Measurements from ENCODE around the gene MCTP1.

The MCTP1 gene

DNA sequence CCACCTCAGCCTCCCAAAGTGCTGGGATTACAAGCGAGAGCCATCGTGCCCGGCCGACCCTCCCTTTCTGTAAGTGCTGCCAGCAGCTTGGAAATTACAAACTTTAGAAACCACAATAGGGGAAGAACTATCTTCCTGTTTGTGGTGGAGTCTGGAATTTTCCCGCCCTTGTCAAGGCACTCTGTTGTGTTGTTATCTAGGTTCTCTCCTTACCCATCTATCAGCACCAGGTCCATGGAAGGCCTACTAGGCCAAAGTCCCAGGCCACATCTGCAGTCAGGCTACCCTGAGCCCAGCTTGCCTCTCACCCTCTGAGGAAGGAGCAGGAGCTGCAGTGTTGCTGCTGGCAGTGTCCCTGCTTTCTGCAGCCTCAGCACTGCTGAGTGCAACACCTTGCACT, 214.9 kb downstream of the MCTP1 start:
- peak; percentile 17 for DNase-seq

GRCh38 chr5:95069021-95069420, 215.9 kb downstream of the MCTP1 start:
- DNase-seq = no peak

DNA sequence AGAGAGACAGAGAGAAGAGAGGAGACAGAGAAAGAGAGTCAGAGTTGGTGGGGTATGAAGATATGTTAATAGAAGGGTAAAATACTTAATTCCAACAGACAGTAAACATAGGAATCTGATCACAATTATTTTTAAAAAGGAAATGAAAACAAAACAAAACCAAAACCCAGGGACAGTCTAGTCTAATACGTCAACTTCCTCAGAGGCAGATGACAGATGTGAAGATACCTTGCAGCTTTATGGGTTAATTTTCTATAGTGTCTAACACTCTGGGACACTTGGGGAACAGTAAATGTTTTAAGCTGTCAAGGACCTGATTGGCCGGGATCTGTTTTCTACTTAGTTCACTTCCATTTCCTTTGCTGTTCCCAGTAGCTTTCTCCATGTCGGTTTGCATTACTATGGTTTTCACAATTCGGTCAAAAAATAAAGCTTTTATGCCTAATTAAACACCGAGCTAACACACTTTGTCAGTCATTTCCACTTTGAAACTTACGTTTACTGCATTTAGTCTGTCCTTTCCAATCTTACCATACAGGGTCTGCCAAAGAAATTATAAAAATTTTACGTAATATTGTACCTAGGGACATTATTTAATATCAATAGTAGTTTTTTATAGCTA, 216.5 kb downstream of the MCTP1 start:
- peak; percentile 36 for DNase-seq

DNA sequence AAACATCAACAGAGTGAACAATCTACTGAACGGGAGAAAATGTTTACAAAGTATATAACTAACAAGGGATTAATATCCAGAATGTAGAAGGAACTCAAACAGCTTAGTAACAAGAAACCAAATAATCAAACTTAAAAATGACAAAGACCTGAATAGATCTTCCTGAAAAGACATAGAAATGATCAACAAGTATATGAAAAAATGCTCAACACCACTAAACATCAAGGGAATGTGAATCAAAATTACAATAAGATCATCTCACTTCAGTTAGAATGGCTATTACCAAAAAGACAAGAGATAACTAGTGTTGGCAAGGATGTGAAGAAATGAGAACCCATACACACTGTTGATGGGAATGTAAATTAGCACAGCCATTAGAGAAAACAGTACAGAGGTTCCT, 218.8 kb downstream of the MCTP1 start:
- DNase-seq = no peak

DNA sequence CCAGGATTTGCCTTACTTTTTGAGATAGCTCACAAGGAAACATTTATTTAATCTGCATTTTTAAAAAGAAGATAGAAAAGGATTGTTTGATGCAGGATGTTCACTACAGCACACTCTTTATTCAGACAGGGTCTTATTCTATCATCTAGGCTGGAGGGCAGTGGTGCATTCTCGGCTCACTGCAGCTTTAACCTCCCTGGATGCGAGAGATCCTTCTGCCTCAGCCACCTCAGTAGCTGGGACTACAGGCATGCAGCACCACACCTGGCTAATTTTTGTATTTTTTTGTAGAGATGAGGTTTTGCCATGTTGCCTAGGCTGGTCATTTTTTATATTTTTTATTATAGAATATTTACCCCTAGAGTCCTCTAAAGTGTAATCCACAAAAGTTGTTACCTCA, 221.4 kb downstream of the MCTP1 start:
- DNase-seq = no peak

DNA sequence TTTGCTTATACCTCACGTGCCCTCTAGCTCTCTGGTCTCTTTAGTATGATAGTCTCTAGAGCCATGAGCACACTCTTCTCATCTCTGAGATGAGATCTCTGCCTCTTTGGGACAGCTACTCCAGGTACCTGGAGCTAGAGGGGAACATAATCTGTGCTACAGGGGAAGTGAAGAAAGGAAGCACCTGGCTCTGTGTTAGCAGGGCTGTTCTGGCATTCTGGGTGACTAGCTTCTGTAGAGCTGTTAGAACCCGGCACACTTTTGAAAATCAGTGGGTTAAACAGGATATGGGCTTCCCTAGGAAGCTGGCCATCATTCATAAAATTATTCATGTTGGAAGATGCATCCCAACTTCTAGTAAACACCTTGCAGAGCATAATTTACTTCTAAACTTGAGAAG, 224.8 kb downstream of the MCTP1 start:
- DNase-seq = no peak

DNA sequence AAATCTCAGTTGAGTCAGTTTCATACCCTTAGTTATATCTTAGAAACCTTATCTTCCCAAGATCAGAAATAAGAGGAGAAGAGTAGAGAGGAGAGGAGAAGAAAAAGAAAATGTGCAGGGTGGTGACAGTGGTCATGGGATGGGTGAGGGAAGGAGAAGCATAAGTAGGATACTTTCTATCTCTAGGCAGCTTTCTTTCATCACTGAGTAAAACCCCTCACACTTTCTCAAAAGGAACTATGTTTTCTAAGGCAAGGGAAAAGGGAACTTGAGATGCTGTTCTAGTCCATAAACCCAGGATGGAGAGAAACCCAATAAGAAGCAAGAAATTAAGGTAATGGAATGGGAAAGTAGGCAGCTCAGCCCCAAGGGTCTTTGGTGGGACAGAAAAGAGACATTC, 225.3 kb downstream of the MCTP1 start:
- DNase-seq = no peak

- DNase-seq = peak; percentile 11
Measured at GRCh38 chr5:95057615-95058014, 227.3 kb downstream of the MCTP1 start.

DNA sequence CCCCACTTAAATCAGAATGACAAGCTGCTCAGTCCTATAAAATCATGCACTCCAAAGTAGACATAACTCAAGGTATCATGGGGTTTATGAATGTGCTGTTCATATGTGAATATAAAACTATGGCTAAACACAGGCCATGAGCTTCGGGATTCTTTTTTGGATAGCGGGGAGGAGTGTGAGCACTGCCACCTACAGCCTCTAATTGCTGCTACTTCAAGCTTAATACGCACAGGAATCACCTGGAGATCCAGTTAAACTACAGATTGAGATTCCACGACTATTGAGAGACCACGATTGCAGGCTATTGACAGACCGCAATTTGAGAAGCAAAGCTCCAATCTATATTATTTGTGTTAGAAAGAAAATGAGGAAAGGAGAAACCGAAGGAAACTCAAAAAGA, 231.6 kb downstream of the MCTP1 start:
- DNase-seq = no peak

- DNase-seq = no peak
Measured at GRCh38 chr5:95050708-95051107, 234.2 kb downstream of the MCTP1 start.

- DNase-seq = peak; percentile 41
Measured at GRCh38 chr5:95048628-95049027, 236.3 kb downstream of the MCTP1 start.

- DNase-seq = peak; percentile 90
Measured at GRCh38 chr5:95045181-95045965, 239.5 kb downstream of the MCTP1 start.

GRCh38 chr5:95044096-95044495, 240.8 kb downstream of the MCTP1 start:
- no peak for DNase-seq

DNA sequence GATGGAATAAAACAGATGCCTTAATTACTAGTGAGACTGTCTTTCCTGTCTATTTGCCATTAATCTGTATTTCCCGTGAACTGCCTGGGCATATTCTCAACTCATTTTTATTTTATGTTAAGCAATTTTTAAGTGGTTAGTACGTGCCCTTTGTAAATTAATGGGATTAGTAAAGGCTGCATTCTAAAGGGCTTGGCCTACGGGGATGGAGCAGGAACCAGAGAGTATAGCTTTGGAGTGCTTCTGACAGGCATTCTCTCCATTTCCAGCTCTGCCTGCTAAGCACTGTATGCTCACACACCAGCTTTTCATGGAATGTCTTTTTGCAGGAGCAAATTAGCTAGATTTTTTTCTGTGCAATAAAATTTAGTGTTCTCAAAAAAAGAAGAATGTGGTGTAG, 241.2 kb downstream of the MCTP1 start:
- no peak for DNase-seq

DNA sequence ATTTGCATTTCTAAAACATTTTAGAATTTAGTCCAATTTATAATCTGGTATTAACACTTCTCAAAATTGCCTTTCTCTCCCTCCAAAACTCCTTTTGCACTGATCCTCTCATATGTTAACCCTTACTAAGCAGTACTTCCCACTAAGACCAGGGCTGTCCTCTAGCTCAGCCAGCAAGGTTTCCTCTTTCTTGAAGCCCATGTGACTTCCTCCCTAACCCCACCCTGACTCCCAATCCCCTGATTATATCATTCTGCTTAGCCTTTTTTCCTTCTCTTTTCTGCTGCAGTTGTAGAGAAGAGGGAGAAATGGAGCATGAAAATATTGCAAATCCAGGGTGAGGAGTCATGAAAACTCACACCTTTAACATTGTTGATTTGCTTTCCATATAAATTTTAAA, 241.7 kb downstream of the MCTP1 start:
- DNase-seq = peak; percentile 89

DNA sequence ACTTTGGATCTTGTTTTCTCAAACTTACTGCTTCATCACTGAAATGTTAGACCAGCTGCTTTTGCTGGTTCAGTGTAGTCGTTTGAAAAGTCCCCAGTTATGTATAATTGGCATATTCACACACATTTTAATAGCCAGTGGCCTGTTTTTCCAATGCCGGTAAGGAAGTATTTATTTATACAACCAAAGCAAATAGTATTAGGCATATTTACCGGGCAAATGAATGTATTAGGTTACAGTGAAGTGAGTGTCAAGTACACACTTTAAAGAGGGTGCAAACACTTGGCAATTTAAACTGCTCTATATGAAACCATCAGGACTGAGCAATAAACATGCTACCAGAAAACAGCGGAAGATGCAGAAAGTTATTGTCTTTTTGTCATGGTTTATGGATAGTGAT, 242.9 kb downstream of the MCTP1 start:
- DNase-seq = no peak

GRCh38 chr5:95035891-95036685, 248.8 kb downstream of the MCTP1 start:
- DNase-seq = peak; percentile 56

DNA sequence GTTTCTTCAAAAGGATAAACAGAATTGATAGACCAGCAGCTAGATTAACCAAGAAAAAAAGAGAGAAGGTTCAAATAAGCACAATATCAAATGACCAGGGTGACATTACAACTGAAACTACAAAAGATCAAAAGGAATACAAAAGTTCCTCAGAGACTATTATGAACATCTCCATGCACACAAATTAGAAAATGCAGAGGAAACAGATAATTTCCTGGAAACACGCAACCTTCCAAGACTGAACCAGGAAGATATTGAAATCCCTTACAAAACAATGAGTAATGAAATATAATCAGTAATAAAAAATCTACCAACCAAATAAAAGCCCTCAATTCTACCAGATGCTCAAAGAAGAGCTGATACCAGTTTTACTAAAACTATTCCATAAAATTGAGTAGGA, 252.1 kb downstream of the MCTP1 start:
- DNase-seq = no peak

- DNase-seq = peak; percentile 24
Measured at GRCh38 chr5:95029569-95030366, 255.1 kb downstream of the MCTP1 start.

DNA sequence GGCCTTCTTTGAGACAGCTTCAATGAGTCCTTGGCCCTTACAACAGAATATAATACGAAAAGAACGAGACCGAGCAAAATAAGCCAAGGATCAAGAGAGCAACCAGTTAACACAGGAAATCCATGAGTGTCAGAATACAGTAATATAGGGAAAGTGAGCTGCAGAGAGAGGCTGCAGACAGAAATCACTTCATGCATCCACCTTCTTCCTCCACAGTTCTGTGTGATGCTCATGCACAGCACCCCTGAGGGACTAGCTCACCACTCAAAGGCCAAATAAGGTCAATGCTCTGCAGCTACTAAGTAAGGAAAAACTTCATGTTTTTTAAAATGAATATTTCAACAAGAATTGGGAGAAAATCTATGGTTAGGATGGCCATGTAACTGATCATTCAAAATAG, 257.1 kb downstream of the MCTP1 start:
- no peak for DNase-seq

GRCh38 chr5:95027151-95027721, 257.7 kb downstream of the MCTP1 start:
- DNase-seq = no peak

- no peak for DNase-seq
Measured at GRCh38 chr5:95026718-95027117, 258.2 kb downstream of the MCTP1 start.

All from OCI-M1 (cell line).